Measurements from ENCODE around the gene FHIT. TPM values are rescaled to one million over a fixed set of nuclear protein-coding genes. Genes with fewer than 3 reads are reported as not detected.

FHIT gene
- total RNA-seq, 4 donors from 2014 or later, result 4.4 to 10.6 (median 8.4) TPM

GRCh38 chr3:59970376-59970775 lies 1280.9 kb downstream of the FHIT start:
- TF ChIP-seq, protein P1, sequence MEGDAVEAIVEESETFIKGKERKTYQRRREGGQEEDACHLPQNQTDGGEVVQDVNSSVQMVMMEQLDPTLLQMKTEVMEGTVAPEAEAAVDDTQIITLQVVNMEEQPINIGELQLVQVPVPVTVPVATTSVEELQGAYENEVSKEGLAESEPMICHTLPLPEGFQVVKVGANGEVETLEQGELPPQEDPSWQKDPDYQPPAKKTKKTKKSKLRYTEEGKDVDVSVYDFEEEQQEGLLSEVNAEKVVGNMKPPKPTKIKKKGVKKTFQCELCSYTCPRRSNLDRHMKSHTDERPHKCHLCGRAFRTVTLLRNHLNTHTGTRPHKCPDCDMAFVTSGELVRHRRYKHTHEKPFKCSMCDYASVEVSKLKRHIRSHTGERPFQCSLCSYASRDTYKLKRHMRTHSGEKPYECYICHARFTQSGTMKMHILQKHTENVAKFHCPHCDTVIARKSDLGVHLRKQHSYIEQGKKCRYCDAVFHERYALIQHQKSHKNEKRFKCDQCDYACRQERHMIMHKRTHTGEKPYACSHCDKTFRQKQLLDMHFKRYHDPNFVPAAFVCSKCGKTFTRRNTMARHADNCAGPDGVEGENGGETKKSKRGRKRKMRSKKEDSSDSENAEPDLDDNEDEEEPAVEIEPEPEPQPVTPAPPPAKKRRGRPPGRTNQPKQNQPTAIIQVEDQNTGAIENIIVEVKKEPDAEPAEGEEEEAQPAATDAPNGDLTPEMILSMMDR (IDR thresholded peaks at IDR 0.05; ENCODE audit: low read depth), result no peak

- TF ChIP-seq, protein P1 (IDR thresholded peaks at IDR 0.05; ENCODE audit: low read depth), result no peak
These were observed 1282.7 kb downstream of the FHIT start for GRCh38 chr3:59968513-59969045.

- TF ChIP-seq, protein P1 (IDR thresholded peaks at IDR 0.05; ENCODE audit: low read depth), result no peak
These were observed 1287.6 kb downstream of the FHIT start for GRCh38 chr3:59963676-59964075.

GRCh38 chr3:59957150-59957549 lies 1294.1 kb downstream of the FHIT start:
- TF ChIP-seq, protein P1 (IDR thresholded peaks at IDR 0.05; ENCODE audit: low read depth), result no peak

DNA sequence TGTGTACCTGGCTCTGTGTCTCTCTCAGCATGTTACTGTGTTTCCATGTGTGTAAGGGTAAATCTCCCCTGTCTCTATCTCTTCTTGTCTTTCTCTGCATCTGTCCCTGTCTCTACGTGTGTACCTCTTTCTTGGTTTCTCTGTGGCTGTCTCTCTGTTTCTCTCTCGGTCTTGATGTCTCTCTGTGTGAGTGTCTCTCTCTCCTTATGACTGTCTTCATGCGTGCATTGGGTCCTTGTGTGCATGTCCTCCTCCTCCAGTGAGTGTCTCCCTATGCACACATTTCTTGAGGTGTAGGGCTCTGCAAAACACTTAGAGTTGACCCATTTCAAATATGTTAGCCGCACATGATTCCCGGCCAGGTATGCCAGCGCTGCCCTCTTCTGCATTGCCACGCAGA lies 1298.1 kb downstream of the FHIT start:
- TF ChIP-seq, protein P1 (IDR thresholded peaks at IDR 0.05; ENCODE audit: low read depth), result no peak

DNA sequence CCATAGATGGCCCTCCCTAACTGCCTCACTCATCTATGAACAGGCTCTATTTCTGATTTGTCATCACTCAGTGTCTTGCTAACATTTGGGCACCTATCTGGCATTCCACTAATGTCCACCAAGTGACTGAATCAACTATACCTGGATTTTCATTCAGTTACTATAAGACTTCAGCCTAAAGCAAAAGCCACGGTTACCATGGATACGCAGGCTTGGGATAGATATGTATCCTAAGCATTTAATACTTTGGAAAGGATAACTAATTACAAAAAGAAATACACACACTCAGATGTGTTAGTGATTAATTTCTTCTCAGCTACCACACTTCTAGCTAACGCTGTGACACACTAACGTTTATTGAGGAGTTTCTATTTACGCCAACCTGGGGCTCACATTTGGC lies 1301.9 kb downstream of the FHIT start:
- TF ChIP-seq, protein P1 (IDR thresholded peaks at IDR 0.05; ENCODE audit: low read depth), result no peak

DNA sequence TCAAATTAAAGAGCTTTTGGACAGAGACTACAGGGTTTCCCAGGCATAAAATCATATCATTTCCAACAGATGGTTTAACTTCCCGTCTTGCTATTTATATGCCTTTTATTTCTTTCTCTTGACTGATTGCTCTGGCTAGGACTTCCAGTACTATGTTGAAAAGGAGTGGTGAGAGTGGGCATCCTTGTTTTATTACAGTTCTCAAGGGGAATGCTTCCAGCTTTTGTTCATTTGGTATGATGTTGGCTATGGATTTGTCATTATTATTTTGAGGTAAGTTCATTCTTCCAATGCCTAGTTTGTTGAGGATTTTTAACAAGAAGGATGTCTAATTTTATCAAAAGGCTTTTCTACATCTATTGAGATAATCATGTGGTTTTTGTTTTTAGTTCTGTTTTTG lies 1304.9 kb downstream of the FHIT start:
- TF ChIP-seq, protein P1 (IDR thresholded peaks at IDR 0.05; ENCODE audit: low read depth), result no peak

Data from subcutaneous adipose tissue (tissue), 4 donors.